ENCODE results near the gene ALG6. TPM values are rescaled to one million over a fixed set of nuclear protein-coding genes. Genes with fewer than 3 reads are reported as not detected.
"Not testable (repeated sequence)": the region's sequence is repeated elsewhere in the genome, so short reads cannot be mapped to it uniquely, and the experiment has no call there.

ALG6 gene
- polyA plus RNA-seq, 1 donor from 2014 or later: 12.9 TPM

DNA sequence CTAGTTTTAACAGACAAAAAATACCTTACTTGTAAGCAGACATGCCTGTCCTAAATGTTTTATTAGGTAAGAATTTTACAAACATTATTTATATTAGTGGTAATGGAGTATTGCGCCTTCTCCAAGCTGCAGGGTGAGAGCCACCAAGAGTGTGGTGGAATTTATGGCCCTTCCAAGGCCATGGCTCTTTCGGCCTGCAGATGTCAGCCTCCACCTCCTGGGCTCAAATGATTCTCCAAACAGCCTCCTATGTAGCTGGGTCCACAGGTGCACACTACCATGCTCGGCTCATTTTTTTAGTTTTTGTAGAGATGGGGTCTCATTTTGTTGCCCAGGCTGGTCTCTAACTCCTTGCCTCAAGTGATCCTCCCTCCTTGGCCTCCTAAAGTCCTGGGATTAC is 99.3 kb downstream of the ALG6 start:
- peaks cover 18% of the 10 kb centered on the region for H3K36me3 Mint-ChIP-seq
- peaks cover 4 to 16% (median 7%) of the 10 kb centered on the region in 3 donors for H3K9me3 Mint-ChIP-seq
- no peak overlapping the region for H3K27ac Mint-ChIP-seq
- no peak overlapping the region for H3K4me3 Mint-ChIP-seq
- H3K27me3 Mint-ChIP-seq: no peaks in the 10 kb centered on the region
- no peaks in the 10 kb centered on the region for H3K4me1 Mint-ChIP-seq

DNA sequence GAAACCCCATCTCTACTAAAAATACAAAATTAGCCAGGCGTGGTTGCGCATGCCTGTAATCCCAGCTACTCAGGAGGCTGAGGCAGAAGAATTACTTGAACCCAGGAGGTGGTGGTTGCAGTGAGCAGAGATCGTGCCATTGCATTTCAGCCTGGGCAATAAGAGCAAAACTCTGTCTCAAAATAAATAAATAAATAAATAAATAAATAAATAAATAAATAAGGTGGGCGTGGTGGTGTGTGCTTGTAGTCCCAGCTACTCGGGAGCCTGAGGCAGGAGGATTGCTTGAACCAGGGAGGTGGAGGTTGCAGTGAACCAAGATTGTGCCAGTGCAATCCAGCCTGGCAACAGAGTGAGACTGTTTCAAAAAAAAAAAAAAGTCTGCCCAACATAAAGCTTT is 101.3 kb downstream of the ALG6 start:
- not testable (repeated sequence) for H3K27me3 Mint-ChIP-seq, H3K27ac Mint-ChIP-seq, H3K4me1 Mint-ChIP-seq, H3K36me3 Mint-ChIP-seq, H3K9me3 Mint-ChIP-seq, H3K4me3 Mint-ChIP-seq

DNA sequence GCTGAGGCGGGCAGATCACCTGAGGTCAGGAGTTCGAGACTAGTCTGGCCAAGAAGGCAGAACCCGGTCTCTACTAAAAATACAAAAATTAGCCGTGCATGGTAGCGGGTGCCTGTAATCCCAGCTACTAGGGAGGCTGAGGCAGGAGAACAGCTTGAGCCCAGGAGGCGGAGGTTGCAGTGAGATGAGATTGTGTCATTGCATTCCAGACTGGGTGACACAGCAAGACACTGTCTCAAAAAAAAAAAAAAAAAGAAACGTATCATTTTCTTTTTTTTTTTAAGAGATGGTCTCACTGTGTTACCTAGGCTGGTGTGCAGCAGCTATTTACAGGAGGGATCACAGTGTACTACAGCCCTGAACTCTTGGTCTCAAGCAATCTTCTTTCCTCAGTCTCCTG is 108.3 kb downstream of the ALG6 start:
- H3K27ac Mint-ChIP-seq: peak overlapping the region in 1 of 3 donors; percentile 39

DNA sequence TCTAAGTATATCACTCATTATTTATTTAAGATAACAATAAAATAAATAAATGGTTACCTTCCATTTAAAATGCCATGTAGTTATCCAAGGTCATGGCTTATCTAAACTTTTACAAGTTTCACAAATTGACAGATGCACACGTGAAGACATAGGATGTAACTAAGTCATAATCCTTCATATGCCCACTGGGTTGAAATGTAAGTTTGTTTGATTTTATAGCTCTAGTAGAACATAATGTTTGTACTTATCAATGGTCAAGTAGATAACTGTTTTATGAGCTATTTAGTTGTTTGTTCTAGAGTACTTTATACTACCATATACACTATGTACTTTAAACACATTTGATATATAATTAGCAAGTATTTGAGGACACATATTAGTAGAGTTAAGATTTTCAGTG is 112.6 kb downstream of the ALG6 start:
- Mint-ChIP-seq H3K4me1 (no peaks in the 10 kb centered on the region), H3K4me3 (no peak overlapping the region)

More for the DNA sequence above, 108.3 kb downstream of the ALG6 start:
- Mint-ChIP-seq H3K4me3 (no peak overlapping the region), H3K9me3 (peaks cover 0 to 2% (median under 1%) of the 10 kb centered on the region in 3 donors), H3K4me1 (no peaks in the 10 kb centered on the region), H3K36me3 (peaks cover 4% of the 10 kb centered on the region), H3K27me3 (no peaks in the 10 kb centered on the region)

DNA sequence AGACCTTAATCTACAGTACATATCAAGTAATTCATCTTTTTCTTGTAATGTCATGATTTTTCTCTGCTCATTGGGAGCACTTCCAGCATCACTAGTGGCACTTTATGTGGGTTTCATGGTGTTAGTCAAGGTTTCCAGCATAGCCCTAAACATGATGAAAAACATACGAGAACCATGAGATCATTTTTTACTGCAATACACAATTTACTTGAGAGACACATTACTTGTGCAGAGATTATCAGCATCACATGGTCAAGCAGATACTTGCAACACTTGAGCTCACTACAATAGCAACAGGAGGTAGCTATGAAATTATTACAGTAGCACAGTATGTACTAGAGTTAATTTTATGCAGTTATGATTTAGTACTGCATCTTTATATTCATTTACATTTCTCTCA is 119.2 kb downstream of the ALG6 start:
- H3K4me1 Mint-ChIP-seq: no peaks in the 10 kb centered on the region
- H3K4me3 Mint-ChIP-seq: no peak overlapping the region
- H3K9me3 Mint-ChIP-seq: no peaks in the 10 kb centered on the region
- no peaks in the 10 kb centered on the region for H3K27me3 Mint-ChIP-seq
- peaks cover 2% of the 10 kb centered on the region for H3K36me3 Mint-ChIP-seq
- H3K27ac Mint-ChIP-seq: no peak overlapping the region

More for the DNA sequence above, 112.6 kb downstream of the ALG6 start:
- Mint-ChIP-seq H3K27ac (no peak overlapping the region), H3K36me3 (peaks cover 2% of the 10 kb centered on the region), H3K9me3 (no peaks in the 10 kb centered on the region), H3K27me3 (no peaks in the 10 kb centered on the region)

DNA sequence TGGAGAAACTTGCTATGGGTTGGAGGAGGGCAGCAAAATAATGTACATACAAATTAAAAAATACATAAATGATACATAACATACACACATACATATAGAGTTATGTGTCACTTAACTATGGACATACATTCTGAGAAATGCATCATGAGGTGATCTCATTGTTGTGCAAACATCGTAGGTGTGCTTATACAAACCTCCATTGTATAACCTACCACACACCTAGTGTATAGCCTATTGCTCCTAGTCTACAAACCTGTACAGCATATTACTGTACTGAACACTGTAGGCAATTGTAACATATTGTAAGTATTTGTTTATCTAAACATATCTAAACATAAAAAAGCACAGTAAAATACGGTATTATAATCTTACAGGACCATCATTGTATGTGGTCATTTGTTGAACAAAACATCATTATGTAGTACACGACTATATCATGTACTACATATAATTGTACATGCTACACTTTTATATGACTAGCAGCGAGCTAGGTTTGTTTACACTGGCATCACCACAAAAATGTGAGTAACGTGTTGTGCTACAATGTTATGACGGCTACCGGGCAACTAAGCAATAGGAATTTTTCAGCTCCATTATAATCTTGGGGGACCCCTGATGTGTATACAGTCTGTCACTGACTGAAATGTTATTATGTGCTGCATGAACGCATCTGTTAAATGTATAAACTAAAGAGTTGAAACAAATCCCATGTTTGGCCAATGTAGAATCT is 120.1 kb downstream of the ALG6 start:
- Mint-ChIP-seq H3K27me3 (no peaks in the 10 kb centered on the region), H3K27ac (no peak overlapping the region), H3K9me3 (no peaks in the 10 kb centered on the region), H3K36me3 (peaks cover 2% of the 10 kb centered on the region), H3K4me3 (no peak overlapping the region), H3K4me1 (peaks cover 0 to 2% (median 0%) of the 10 kb centered on the region in 3 donors)

Other genes with a start within 250 kb of the ALG6 start
- not detected for gene FOXD3, start 45.1 kb upstream of the ALG6 start, polyA plus RNA-seq
- gene ITGB3BP, start 155.6 kb downstream of the ALG6 start, polyA plus RNA-seq: 30.3 TPM
- 7.2 TPM for gene EFCAB7, start 155.9 kb downstream of the ALG6 start, polyA plus RNA-seq
- gene PGM1, start 225.8 kb downstream of the ALG6 start, polyA plus RNA-seq: 24.7 TPM